OCI-LY7 (cell line): ENCODE data around the gene GPR25. TPM values are rescaled to one million over a fixed set of nuclear protein-coding genes. Genes with fewer than 3 reads are reported as not detected.

Experiments
- BruUV-seq: library from RNA; stranded (reverse); fragments of 400-500 nt; replicated peaks from 2 replicates; lab custom pipeline; 2021; lab: Mats Ljungman, UMichigan
- CTCF ChIA-PET: fragments of 300-600 bp; sonication (Branson Sonifier 250); formaldehyde crosslinking; loops from one replicate; lab custom pipeline; 2022; ENCODE audit warnings: antibody characterized with exemption; ENCODE audit not compliant: unreplicated experiment; lab: Charles Lee
- POLR2A ChIA-PET: fragments of 300-600 bp; sonication (Branson Sonifier 250); formaldehyde crosslinking; loops from one replicate; lab custom pipeline; 2022; ENCODE audit warnings: antibody characterized with exemption; lab: Charles Lee
- DNase-seq: peaks from one replicate; pipeline ENCODE4 v3.0.0-alpha.2; 2015; ENCODE audit warnings: low spot score
- H2AFZ ChIP-seq: fragments of 200-600 bp; sonication (generic), shearing (Covaris generic); 2 replicates; pipeline ENCODE4 v1.6.1; 2014; ENCODE audit warnings: mild to moderate bottlenecking, antibody characterized with exemption, low read length, moderate library complexity
- H3K27ac ChIP-seq: fragments of 200-600 bp; sonication (generic); 2 replicates; pipeline ENCODE4 v1.5.1; 2014; ENCODE audit warnings: mixed run types, low read depth, mild to moderate bottlenecking, moderate library complexity, low read length, inconsistent platforms; ENCODE audit not compliant: poor library complexity, severe bottlenecking
- H3K36me3 ChIP-seq: fragments of 200-600 bp; sonication (generic); 2 replicates; pipeline ENCODE4 v1.6.1; 2014; ENCODE audit warnings: mild to moderate bottlenecking, antibody characterized with exemption, low read length, moderate library complexity, mixed read lengths; ENCODE audit not compliant: insufficient read depth
- H3K4me1 ChIP-seq: fragments of 200-600 bp; sonication (generic); 2 replicates; pipeline ENCODE4 v1.5.1; 2014; ENCODE audit warnings: mild to moderate bottlenecking, low read length; ENCODE audit not compliant: insufficient read depth, poor library complexity, severe bottlenecking
- H3K4me2 ChIP-seq: fragments of 200-600 bp; sonication (generic); 2 replicates; pipeline ENCODE4 v1.6.1; 2014; ENCODE audit warnings: mild to moderate bottlenecking, low read length
- H3K4me3 ChIP-seq: fragments of 200-600 bp; sonication (generic); 2 replicates; pipeline ENCODE4 v1.5.1; 2014; ENCODE audit warnings: mild to moderate bottlenecking, low read depth, low read length; ENCODE audit not compliant: poor library complexity, severe bottlenecking
- H3K79me2 ChIP-seq: fragments of 200-600 bp; sonication (generic); 2 replicates; pipeline ENCODE4 v1.6.1; 2016; ENCODE audit warnings: low read depth, mild to moderate bottlenecking, low read length, moderate library complexity, mixed read lengths; ENCODE audit not compliant: insufficient read depth
- H3K9me2 ChIP-seq: fragments of 200-600 bp; sonication (generic); 2 replicates; pipeline ENCODE4 v1.6.1; 2016; ENCODE audit warnings: mild to moderate bottlenecking, low read length, mixed read lengths; ENCODE audit not compliant: insufficient read depth
- H3K9me3 ChIP-seq: fragments of 200-600 bp; sonication (generic); 2 replicates; pipeline ENCODE4 v1.6.1; 2014; ENCODE audit warnings: mild to moderate bottlenecking, mixed run types, low read length, mixed read lengths
- H4K20me1 ChIP-seq: fragments of 200-600 bp; sonication (generic); 2 replicates; pipeline ENCODE4 v1.6.1; 2014; ENCODE audit warnings: mild to moderate bottlenecking, antibody characterized with exemption, low read length, moderate library complexity, mixed read lengths; ENCODE audit not compliant: insufficient read depth
- CTCF ChIP-seq: fragments of 200-600 bp; sonication (generic); conservative IDR thresholded peaks from 2 replicates; pipeline ENCODE4 v1.5.1; 2014; ENCODE audit warnings: mild to moderate bottlenecking, antibody characterized with exemption, low read length, moderate library complexity, mixed read lengths
- EZH2phosphoT487 ChIP-seq: fragments of 200-600 bp; sonication (generic); IDR thresholded peaks from 2 replicates; pipeline ENCODE4 v1.6.1; 2018; ENCODE audit warnings: low read depth, borderline replicate concordance, mild to moderate bottlenecking, mixed run types, antibody characterized with exemption, low read length, moderate library complexity, mixed read lengths
- intact Hi-C: fragments of 100-400 bp; cut with micrococcal nuclease; formaldehyde crosslinking; loops from one replicate; pipeline ENCODE4 v1.10.0; 2022; ENCODE audit not compliant: unreplicated experiment
- total RNA-seq, 2 experiments: library from RNA; depleted of rRNA in 1 of 2; stranded (reverse); fragments of >200 nt in 1 of 2; shearing (Covaris generic) in 1 of 2; gene quantifications; 2 replicates each; pipeline ENCODE4 v1.2.3, GENCODE V29; 2014 to 2022

The GPR25 gene
- total RNA-seq, 2 experiments from 2014 or later = not detected

GRCh38 chr1:200916152-200916551 is 43.4 kb downstream of the GPR25 start:
- Histone ChIP-seq H3K9me2 (no peaks in the 10 kb centered on the region), H4K20me1 (no peaks in the 10 kb centered on the region), H2AFZ (no peak overlapping the region), H3K9me3 (no peaks in the 10 kb centered on the region), H3K79me2 (no peaks in the 10 kb centered on the region), H3K4me2 (no peak overlapping the region), H3K4me3 (no peak overlapping the region), H3K36me3 (no peaks in the 10 kb centered on the region), H3K27ac (no peak overlapping the region), H3K4me1 (no peaks in the 10 kb centered on the region)
- TF ChIP-seq CTCF = no peak
- BruUV-seq = no TSS peak
- no peak for DNase-seq
- ChIA-PET POLR2A (no interaction called here), CTCF (no interaction called here)
- intact Hi-C loops = no loop called here

GRCh38 chr1:200916681-200917080 is 43.9 kb downstream of the GPR25 start:
- POLR2A ChIA-PET = interaction anchor here (0.7 kb wide), 1 partner anchor 73 kb away, joined by 3 read pairs; no protein-coding TSS in a partner anchor
- Histone ChIP-seq H3K4me1 (no peaks in the 10 kb centered on the region), H3K27ac (no peak overlapping the region), H3K9me3 (no peaks in the 10 kb centered on the region), H3K9me2 (no peaks in the 10 kb centered on the region), H2AFZ (no peak overlapping the region), H3K4me2 (no peak overlapping the region), H3K79me2 (no peaks in the 10 kb centered on the region), H3K4me3 (no peak overlapping the region), H3K36me3 (no peaks in the 10 kb centered on the region), H4K20me1 (no peaks in the 10 kb centered on the region)
- CTCF ChIA-PET = no interaction called here
- intact Hi-C loops = no loop called here
- BruUV-seq = no TSS peak
- TF ChIP-seq CTCF (no peak), EZH2phosphoT487 (no peak)
- DNase-seq = no peak

GRCh38 chr1:200917291-200917817 is 44.6 kb downstream of the GPR25 start:
- POLR2A ChIA-PET = interaction anchor here (0.7 kb wide), 2 partner anchors 73 to 135 kb away, joined by 3 to 5 read pairs; no protein-coding TSS in a partner anchor
- H3K36me3 ChIP-seq = no peaks in the 10 kb centered on the region
- BruUV-seq = no TSS peak
- H3K4me2 ChIP-seq = no peak overlapping the region
- no peaks in the 10 kb centered on the region for H4K20me1 ChIP-seq
- no peaks in the 10 kb centered on the region for H3K9me2 ChIP-seq
- no peak for DNase-seq
- CTCF ChIA-PET = no interaction called here
- no peak overlapping the region for H3K27ac ChIP-seq
- H3K79me2 ChIP-seq = no peaks in the 10 kb centered on the region
- no peak for TF ChIP-seq EZH2phosphoT487
- TF ChIP-seq CTCF = no peak
- H2AFZ ChIP-seq = no peak overlapping the region
- intact Hi-C loops = no loop called here
- no peak overlapping the region for H3K4me3 ChIP-seq
- no peaks in the 10 kb centered on the region for H3K4me1 ChIP-seq
- H3K9me3 ChIP-seq = no peaks in the 10 kb centered on the region
